GM12878 (cell line): Measurements from ENCODE around the gene MS4A4E. TPM values are rescaled to one million over a fixed set of nuclear protein-coding genes. Genes with fewer than 3 reads are reported as not detected.

ENCODE experiments used
- CBX5 ChIP-seq: sonication (generic); IDR thresholded peaks from 2 replicates; pipeline ENCODE4 v1.6.1; 2016; ENCODE audit warnings: low read depth, moderate library complexity, mild to moderate bottlenecking, inconsistent platforms
- CHD2 ChIP-seq: IDR thresholded peaks from 2 replicates; pipeline ENCODE4 v1.6.1; 2011; ENCODE audit warnings: low read depth, low read length, improper control_type of control experiment, borderline replicate concordance
- FOXM1 ChIP-seq: IDR thresholded peaks from 2 replicates; pipeline ENCODE4 v1.6.1; 2012; ENCODE audit warnings: low read depth, mild to moderate bottlenecking, inconsistent platforms, low read length, moderate library complexity
- IRF4 ChIP-seq: IDR thresholded peaks from 2 replicates; pipeline ENCODE4 v1.6.1; 2011; ENCODE audit warnings: low read depth, low read length
- JUNB ChIP-seq: IDR thresholded peaks from 2 replicates; pipeline ENCODE4 v1.6.1; 2016; ENCODE audit warnings: antibody characterized with exemption, mild to moderate bottlenecking
- KLF5 ChIP-seq: fragments of 450-650 bp; IDR thresholded peaks from 2 replicates; pipeline ENCODE4 v1.6.1; 2014; ENCODE audit warnings: mild to moderate bottlenecking; ENCODE audit not compliant: partially characterized antibody
- MTA2 ChIP-seq: fragments of 450-650 bp; IDR thresholded peaks from 2 replicates; pipeline ENCODE4 v1.6.1; 2016; ENCODE audit warnings: low read depth, mild to moderate bottlenecking, moderate library complexity
- NFIC ChIP-seq: IDR thresholded peaks from 2 replicates; pipeline ENCODE4 v1.6.1; 2012; ENCODE audit warnings: low read depth, mild to moderate bottlenecking, inconsistent platforms, low read length, moderate library complexity
- NFYB ChIP-seq: IDR thresholded peaks from 2 replicates; pipeline ENCODE4 v1.6.1; 2011; ENCODE audit warnings: low read depth, mild to moderate bottlenecking, low read length, improper control_type of control experiment, moderate library complexity; ENCODE audit not compliant: insufficient read depth
- POLR2AphosphoS2 ChIP-seq: IDR thresholded peaks from 2 replicates; pipeline ENCODE4 v1.6.1; 2011; ENCODE audit warnings: low read depth, mild to moderate bottlenecking, low read length, improper control_type of control experiment, moderate library complexity
- POLR2AphosphoS5 ChIP-seq: IDR thresholded peaks from 2 replicates; pipeline ENCODE4 v1.6.1; 2011; ENCODE audit warnings: mild to moderate bottlenecking, low read length, inconsistent platforms
- RAD21 ChIP-seq: IDR thresholded peaks from 2 replicates; pipeline ENCODE4 v1.6.1; 2011; ENCODE audit warnings: mild to moderate bottlenecking, low read depth, low read length, moderate library complexity; ENCODE audit not compliant: insufficient read depth
- RCOR1 ChIP-seq: conservative IDR thresholded peaks from 2 replicates; pipeline ENCODE4 v1.6.1; 2012; ENCODE audit warnings: low read depth, low read length, improper control_type of control experiment
- RUNX3 ChIP-seq: IDR thresholded peaks from 2 replicates; pipeline ENCODE4 v1.6.1; 2012; ENCODE audit warnings: low read length, inconsistent platforms
- SPI1 ChIP-seq: IDR thresholded peaks from 2 replicates; pipeline ENCODE4 v1.6.1; 2011; ENCODE audit warnings: low read depth, mild to moderate bottlenecking, low read length, moderate library complexity, borderline replicate concordance; ENCODE audit not compliant: insufficient read depth
- ZNF384 ChIP-seq: IDR thresholded peaks from 2 replicates; pipeline ENCODE4 v1.6.1; 2012; ENCODE audit warnings: low read depth, mild to moderate bottlenecking, low read length, improper control_type of control experiment, borderline replicate concordance
- ZZZ3 ChIP-seq: IDR thresholded peaks from 2 replicates; pipeline ENCODE4 v1.6.1; 2011; ENCODE audit warnings: low read depth; ENCODE audit not compliant: control insufficient read depth, insufficient read length
- polyA plus RNA-seq, 11 experiments: library from polyadenylated mRNA; depleted of rRNA in 4 of 11; unstranded in 6 of 11; stranded (reverse) in 5 of 11; fragments of >200 nt; fragmentation: Nextera tagmentation in 4 of 11; fragmentation: Illumina TruSeq in 1 of 11; extraction: Ambion mirVana in 4 of 11; extraction: Trizol in 1 of 11; gene quantifications; 1 replicate in 1 of 11; 2 replicates in 10 of 11; pipeline versions ENCODE4 v1.2.1 to v1.2.3, GENCODE V29; 2011 to 2016; ENCODE audit warnings: inconsistent platforms in 2 of 11, missing spikeins in 2 of 11, low read depth in 1 of 11
- total RNA-seq, 4 experiments: library from RNA; depleted of rRNA in 3 of 4; stranded (reverse); fragments of >200 nt in 3 of 4; fragmentation: Illumina TruSeq in 1 of 4; extraction: Trizol in 1 of 4; gene quantifications; 2 replicates each; pipeline versions ENCODE4 v1.2.1 to v1.2.3, GENCODE V29; 2013 to 2021
- TF ChIP-seq, protein P1 (sequence below): fragments of 450-650 bp; IDR thresholded peaks from 2 replicates; pipeline ENCODE4 v1.6.1; 2017; ENCODE audit warnings: mild to moderate bottlenecking, moderate library complexity
- TF ChIP-seq, protein P2 (sequence below): fragments of 450-650 bp; IDR thresholded peaks from 2 replicates; pipeline ENCODE4 v1.6.1; 2017; ENCODE audit warnings: borderline replicate concordance
- TF ChIP-seq, protein P3 (sequence below): IDR thresholded peaks from 2 replicates; pipeline ENCODE4 v1.6.1; 2012; ENCODE audit warnings: improper control_type of control experiment, low read depth, low read length; ENCODE audit not compliant: insufficient replicate concordance

MS4A4E gene
- total and polyA plus RNA-seq, 10 of the 15 experiments (the other 5 are each of a cell fraction or from before 2014, with no cell fraction given) = 0.06 to 0.92 (median 0.45) TPM; not detected in 3

DNA sequence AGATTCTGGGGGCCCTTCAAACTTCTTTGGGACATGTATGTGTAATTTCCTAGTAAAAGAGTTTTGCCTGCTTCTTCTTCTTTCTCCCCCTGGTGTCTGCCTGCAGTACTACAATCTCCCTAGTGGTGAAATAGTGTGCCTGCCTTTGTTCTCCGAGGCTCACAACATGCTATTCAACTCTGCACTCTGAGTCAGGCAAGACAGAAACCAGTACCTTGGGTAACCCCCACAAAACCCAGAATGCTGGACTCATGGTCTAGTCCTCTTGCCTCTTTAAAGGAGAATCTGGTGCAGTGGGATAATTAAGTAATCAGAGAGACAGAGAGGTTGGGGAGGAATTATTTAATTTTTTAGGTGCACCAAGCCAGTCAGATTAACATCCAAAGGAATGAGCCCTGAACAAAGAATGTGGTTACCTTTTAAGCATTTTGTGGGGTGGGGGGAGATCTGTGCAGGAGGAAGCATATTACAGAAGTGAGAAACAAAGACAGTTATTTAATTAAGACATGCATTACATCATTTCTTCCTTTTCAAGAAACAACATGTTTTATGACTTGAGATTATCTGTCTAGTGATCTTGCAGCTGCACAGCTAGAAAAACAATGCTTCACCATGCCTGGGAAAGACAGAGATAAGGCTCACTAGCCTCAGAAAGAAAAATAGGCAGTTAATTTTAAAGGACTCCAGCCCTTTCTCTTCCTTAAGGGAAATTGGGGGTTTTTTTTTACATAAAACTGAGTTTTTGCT lies 49.1 kb downstream of the MS4A4E start (continued):
- TF ChIP-seq, protein P1, sequence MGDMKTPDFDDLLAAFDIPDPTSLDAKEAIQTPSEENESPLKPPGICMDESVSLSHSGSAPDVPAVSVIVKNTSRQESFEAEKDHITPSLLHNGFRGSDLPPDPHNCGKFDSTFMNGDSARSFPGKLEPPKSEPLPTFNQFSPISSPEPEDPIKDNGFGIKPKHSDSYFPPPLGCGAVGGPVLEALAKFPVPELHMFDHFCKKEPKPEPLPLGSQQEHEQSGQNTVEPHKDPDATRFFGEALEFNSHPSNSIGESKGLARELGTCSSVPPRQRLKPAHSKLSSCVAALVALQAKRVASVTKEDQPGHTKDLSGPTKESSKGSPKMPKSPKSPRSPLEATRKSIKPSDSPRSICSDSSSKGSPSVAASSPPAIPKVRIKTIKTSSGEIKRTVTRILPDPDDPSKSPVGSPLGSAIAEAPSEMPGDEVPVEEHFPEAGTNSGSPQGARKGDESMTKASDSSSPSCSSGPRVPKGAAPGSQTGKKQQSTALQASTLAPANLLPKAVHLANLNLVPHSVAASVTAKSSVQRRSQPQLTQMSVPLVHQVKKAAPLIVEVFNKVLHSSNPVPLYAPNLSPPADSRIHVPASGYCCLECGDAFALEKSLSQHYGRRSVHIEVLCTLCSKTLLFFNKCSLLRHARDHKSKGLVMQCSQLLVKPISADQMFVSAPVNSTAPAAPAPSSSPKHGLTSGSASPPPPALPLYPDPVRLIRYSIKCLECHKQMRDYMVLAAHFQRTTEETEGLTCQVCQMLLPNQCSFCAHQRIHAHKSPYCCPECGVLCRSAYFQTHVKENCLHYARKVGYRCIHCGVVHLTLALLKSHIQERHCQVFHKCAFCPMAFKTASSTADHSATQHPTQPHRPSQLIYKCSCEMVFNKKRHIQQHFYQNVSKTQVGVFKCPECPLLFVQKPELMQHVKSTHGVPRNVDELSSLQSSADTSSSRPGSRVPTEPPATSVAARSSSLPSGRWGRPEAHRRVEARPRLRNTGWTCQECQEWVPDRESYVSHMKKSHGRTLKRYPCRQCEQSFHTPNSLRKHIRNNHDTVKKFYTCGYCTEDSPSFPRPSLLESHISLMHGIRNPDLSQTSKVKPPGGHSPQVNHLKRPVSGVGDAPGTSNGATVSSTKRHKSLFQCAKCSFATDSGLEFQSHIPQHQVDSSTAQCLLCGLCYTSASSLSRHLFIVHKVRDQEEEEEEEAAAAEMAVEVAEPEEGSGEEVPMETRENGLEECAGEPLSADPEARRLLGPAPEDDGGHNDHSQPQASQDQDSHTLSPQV = no peak
- TF ChIP-seq RAD21 = peak; percentile 76
- no peak for TF ChIP-seq POLR2AphosphoS5
- no peak for TF ChIP-seq CBX5
- peak; percentile 91 for TF ChIP-seq FOXM1
- TF ChIP-seq, protein P2, sequence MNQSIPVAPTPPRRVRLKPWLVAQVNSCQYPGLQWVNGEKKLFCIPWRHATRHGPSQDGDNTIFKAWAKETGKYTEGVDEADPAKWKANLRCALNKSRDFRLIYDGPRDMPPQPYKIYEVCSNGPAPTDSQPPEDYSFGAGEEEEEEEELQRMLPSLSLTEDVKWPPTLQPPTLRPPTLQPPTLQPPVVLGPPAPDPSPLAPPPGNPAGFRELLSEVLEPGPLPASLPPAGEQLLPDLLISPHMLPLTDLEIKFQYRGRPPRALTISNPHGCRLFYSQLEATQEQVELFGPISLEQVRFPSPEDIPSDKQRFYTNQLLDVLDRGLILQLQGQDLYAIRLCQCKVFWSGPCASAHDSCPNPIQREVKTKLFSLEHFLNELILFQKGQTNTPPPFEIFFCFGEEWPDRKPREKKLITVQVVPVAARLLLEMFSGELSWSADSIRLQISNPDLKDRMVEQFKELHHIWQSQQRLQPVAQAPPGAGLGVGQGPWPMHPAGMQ = no peak
- TF ChIP-seq NFYB = no peak
- TF ChIP-seq ZNF384 = no peak
- peak; percentile 47; the same call in 1 of the 2 replicates for TF ChIP-seq IRF4
- TF ChIP-seq MTA2 = peak; percentile 96
- TF ChIP-seq POLR2AphosphoS2 = no peak
- TF ChIP-seq ZZZ3 = no peak
- TF ChIP-seq NFIC = peak; percentile 94; the same call in 1 of the 2 replicates
- peak; percentile 63; the same call in 1 of the 2 replicates for TF ChIP-seq JUNB
- peak; percentile 69 for TF ChIP-seq KLF5
- peak; percentile 87 for TF ChIP-seq RUNX3
- TF ChIP-seq SPI1 = peak; percentile 83
- no peak for TF ChIP-seq RCOR1
- TF ChIP-seq CHD2 = no peak
- TF ChIP-seq, protein P3, sequence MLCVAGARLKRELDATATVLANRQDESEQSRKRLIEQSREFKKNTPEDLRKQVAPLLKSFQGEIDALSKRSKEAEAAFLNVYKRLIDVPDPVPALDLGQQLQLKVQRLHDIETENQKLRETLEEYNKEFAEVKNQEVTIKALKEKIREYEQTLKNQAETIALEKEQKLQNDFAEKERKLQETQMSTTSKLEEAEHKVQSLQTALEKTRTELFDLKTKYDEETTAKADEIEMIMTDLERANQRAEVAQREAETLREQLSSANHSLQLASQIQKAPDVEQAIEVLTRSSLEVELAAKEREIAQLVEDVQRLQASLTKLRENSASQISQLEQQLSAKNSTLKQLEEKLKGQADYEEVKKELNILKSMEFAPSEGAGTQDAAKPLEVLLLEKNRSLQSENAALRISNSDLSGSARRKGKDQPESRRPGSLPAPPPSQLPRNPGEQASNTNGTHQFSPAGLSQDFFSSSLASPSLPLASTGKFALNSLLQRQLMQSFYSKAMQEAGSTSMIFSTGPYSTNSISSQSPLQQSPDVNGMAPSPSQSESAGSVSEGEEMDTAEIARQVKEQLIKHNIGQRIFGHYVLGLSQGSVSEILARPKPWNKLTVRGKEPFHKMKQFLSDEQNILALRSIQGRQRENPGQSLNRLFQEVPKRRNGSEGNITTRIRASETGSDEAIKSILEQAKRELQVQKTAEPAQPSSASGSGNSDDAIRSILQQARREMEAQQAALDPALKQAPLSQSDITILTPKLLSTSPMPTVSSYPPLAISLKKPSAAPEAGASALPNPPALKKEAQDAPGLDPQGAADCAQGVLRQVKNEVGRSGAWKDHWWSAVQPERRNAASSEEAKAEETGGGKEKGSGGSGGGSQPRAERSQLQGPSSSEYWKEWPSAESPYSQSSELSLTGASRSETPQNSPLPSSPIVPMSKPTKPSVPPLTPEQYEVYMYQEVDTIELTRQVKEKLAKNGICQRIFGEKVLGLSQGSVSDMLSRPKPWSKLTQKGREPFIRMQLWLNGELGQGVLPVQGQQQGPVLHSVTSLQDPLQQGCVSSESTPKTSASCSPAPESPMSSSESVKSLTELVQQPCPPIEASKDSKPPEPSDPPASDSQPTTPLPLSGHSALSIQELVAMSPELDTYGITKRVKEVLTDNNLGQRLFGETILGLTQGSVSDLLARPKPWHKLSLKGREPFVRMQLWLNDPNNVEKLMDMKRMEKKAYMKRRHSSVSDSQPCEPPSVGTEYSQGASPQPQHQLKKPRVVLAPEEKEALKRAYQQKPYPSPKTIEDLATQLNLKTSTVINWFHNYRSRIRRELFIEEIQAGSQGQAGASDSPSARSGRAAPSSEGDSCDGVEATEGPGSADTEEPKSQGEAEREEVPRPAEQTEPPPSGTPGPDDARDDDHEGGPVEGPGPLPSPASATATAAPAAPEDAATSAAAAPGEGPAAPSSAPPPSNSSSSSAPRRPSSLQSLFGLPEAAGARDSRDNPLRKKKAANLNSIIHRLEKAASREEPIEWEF = no peak
